Activated CD8-positive, alpha-beta T cell treated with anti-CD3 and anti-CD28 coated beads for 36 hours (primary cell): Measurements from ENCODE around the gene SP140L. TPM values are rescaled to one million over a fixed set of nuclear protein-coding genes. Genes with fewer than 3 reads are reported as not detected.
A peak's percentile ranks its signal among the peaks of the same experiment; 100 is the strongest.
"Not testable (repeated sequence)": the region's sequence is repeated elsewhere in the genome, so short reads cannot be mapped to it uniquely, and the experiment has no call there.

Source experiments
- ATAC-seq: fragments of 200-7000 bp; cut with Tn5 transposase; one replicate; pipeline ENCODE4 v1.10.0; 2021; ENCODE audit warnings: mild to moderate bottlenecking, moderate library complexity
- CTCF ChIA-PET: fragments of 350-600 bp; sonication (Branson Sonifier 250); formaldehyde crosslinking; loops from one replicate; lab custom pipeline; 2021; ENCODE audit warnings: antibody characterized with exemption; lab: Charles Lee
- POLR2A ChIA-PET: fragments of 350-600 bp; sonication (Branson Sonifier 250); formaldehyde crosslinking; loops from one replicate; lab custom pipeline; 2021; ENCODE audit warnings: antibody characterized with exemption; lab: Charles Lee
- DNase-seq: peaks from one replicate; pipeline ENCODE4 v3.0.0-alpha.2; 2020
- H3K27ac Mint-ChIP-seq: one replicate; pipeline ENCODE4 v1.8.0; 2021; ENCODE audit warnings: mild to moderate bottlenecking, mixed read lengths
- H3K27me3 Mint-ChIP-seq: one replicate; pipeline ENCODE4 v1.8.0; 2021; ENCODE audit warnings: mixed read lengths
- H3K36me3 Mint-ChIP-seq: one replicate; pipeline ENCODE4 v1.8.0; 2021; ENCODE audit warnings: low read depth, mixed read lengths
- H3K4me1 Mint-ChIP-seq: one replicate; pipeline ENCODE4 v1.8.0; 2021; ENCODE audit warnings: low read depth, mixed read lengths
- H3K4me3 Mint-ChIP-seq: one replicate; pipeline ENCODE4 v1.8.0; 2021; ENCODE audit warnings: mild to moderate bottlenecking, moderate library complexity, mixed read lengths
- H3K9me3 Mint-ChIP-seq: one replicate; pipeline ENCODE4 v1.8.0; 2021; ENCODE audit warnings: mixed read lengths
- CTCF ChIP-seq: fragments of 200-600 bp; IDR thresholded peaks from one replicate; pipeline ENCODE4 v1.8.0; 2022; ENCODE audit warnings: antibody characterized with exemption, mild to moderate bottlenecking
- intact Hi-C: fragments of 100-400 bp; cut with micrococcal nuclease; formaldehyde crosslinking; loops from one replicate; pipeline ENCODE4 v1.10.0; 2022
- total RNA-seq, 2 experiments: library from RNA; stranded (reverse); gene quantifications; one replicate each; pipeline ENCODE4 v1.2.3, GENCODE V29; 2021

Gene SP140L
- total RNA-seq, 2 experiments from 2014 or later, result 43.7 to 43.8 TPM

GRCh38 chr2:230403746-230404145 is 76.8 kb downstream of the SP140L start:
- CTCF ChIA-PET, result interaction anchor here (1.3 kb wide), 1 partner anchor 15 kb away, joined by 4 read pairs; no protein-coding TSS in a partner anchor
- intact Hi-C loops, result no loop called here
- no peaks in the 10 kb centered on the region for H3K27me3 Mint-ChIP-seq
- H3K4me3 Mint-ChIP-seq, result no peak overlapping the region
- ATAC-seq (no peak), DNase-seq (no peak)
- no peak overlapping the region for H3K27ac Mint-ChIP-seq
- peaks cover 11% of the 10 kb centered on the region for H3K4me1 Mint-ChIP-seq
- H3K9me3 Mint-ChIP-seq, result no peaks in the 10 kb centered on the region
- peaks cover 51% of the 10 kb centered on the region for H3K36me3 Mint-ChIP-seq
- no peak for TF ChIP-seq CTCF
- POLR2A ChIA-PET, result interaction anchor here (0.9 kb wide), 1 partner anchor 37 kb away, joined by 3 read pairs; no protein-coding TSS in a partner anchor

GRCh38 chr2:230405824-230406223 is 78.8 kb downstream of the SP140L start:
- no peaks in the 10 kb centered on the region for H3K9me3 Mint-ChIP-seq
- TF ChIP-seq CTCF, result no peak
- ATAC-seq (no peak), DNase-seq (no peak)
- no peak overlapping the region for H3K27ac Mint-ChIP-seq
- H3K4me3 Mint-ChIP-seq, result no peak overlapping the region
- H3K4me1 Mint-ChIP-seq, result peaks cover 17% of the 10 kb centered on the region
- H3K36me3 Mint-ChIP-seq, result peaks cover 42% of the 10 kb centered on the region
- CTCF ChIA-PET, result no interaction called here
- intact Hi-C loops, result no loop called here
- POLR2A ChIA-PET, result no interaction called here
- no peaks in the 10 kb centered on the region for H3K27me3 Mint-ChIP-seq

GRCh38 chr2:230408244-230408842 is 81.3 kb downstream of the SP140L start:
- intact Hi-C loops, result no loop called here
- TF ChIP-seq CTCF, result no peak
- ChIA-PET POLR2A (interaction anchor here (1.1 kb wide), 1 partner anchor 15 kb away, joined by 3 read pairs; no protein-coding TSS in a partner anchor), CTCF (interaction anchor here (1.0 kb wide), 1 partner anchor 9 kb away, joined by 3 read pairs; no protein-coding TSS in a partner anchor)
- ATAC-seq (no peak), DNase-seq (no peak)
- H3K4me1 Mint-ChIP-seq, result peaks cover 34% of the 10 kb centered on the region
- H3K4me3 Mint-ChIP-seq, result no peak overlapping the region
- H3K27ac Mint-ChIP-seq, result peak overlapping the region; percentile 44
- H3K9me3 Mint-ChIP-seq, result no peaks in the 10 kb centered on the region
- H3K27me3 Mint-ChIP-seq, result no peaks in the 10 kb centered on the region
- H3K36me3 Mint-ChIP-seq, result peaks cover 31% of the 10 kb centered on the region

GRCh38 chr2:230409316-230409715 is 82.3 kb downstream of the SP140L start:
- CTCF ChIA-PET, intact Hi-C loops, H3K27me3 Mint-ChIP-seq, H3K9me3 Mint-ChIP-seq, ATAC-seq, H3K27ac Mint-ChIP-seq, H3K4me3 Mint-ChIP-seq, DNase-seq: not testable (repeated sequence)
- Mint-ChIP-seq H3K4me1 (peaks cover 44% of the 10 kb centered on the region), H3K36me3 (peaks cover 22% of the 10 kb centered on the region)
- POLR2A ChIA-PET, result interaction anchor here (1.5 kb wide), 1 partner anchor 26 kb away, joined by 5 read pairs; no protein-coding TSS in a partner anchor

- intact Hi-C loops, result loop anchor here (10.0 kb wide), 1 partner anchor 85 kb away; the partner anchor contains the start of gene SP140L
- DNase-seq, result no peak
- ChIA-PET CTCF (no interaction called here), POLR2A (interaction anchor here (1.4 to 1.5 kb wide), 2 partner anchors 27 to 84 kb away, joined by 4 to 5 read pairs; partner anchors contain the start of gene SP140L)
- H3K36me3 Mint-ChIP-seq, result peaks cover 22% of the 10 kb centered on the region
- peaks cover 53% of the 10 kb centered on the region for H3K4me1 Mint-ChIP-seq
- H3K27ac Mint-ChIP-seq, result no peak overlapping the region
- TF ChIP-seq CTCF, result no peak
- H3K4me3 Mint-ChIP-seq, result no peak overlapping the region
- no peaks in the 10 kb centered on the region for H3K9me3 Mint-ChIP-seq
- no peak for ATAC-seq
- H3K27me3 Mint-ChIP-seq, result no peaks in the 10 kb centered on the region
These were observed 83.3 kb downstream of the SP140L start for GRCh38 chr2:230410263-230410662.
